HepG2 (cell line): ENCODE measurements around the gene VWA7. TPM values are rescaled to one million over a fixed set of nuclear protein-coding genes. Genes with fewer than 3 reads are reported as not detected.
A peak's percentile ranks its signal among the peaks of the same experiment; 100 is the strongest.

Source experiments
- BRCA1 ChIP-seq: sonication (generic); formaldehyde crosslinking; IDR thresholded peaks from 2 replicates; pipeline ENCODE4 v1.4.0; 2020; ENCODE audit warnings: missing genetic modification reagents
- CBX1 ChIP-seq: IDR thresholded peaks from one replicate; pipeline ENCODE4 v1.6.1; 2016; ENCODE audit warnings: antibody characterized with exemption, low read depth
- CENPT ChIP-seq: sonication (generic); formaldehyde crosslinking; IDR thresholded peaks from 2 replicates; pipeline ENCODE4 v1.8.0; 2022; ENCODE audit warnings: low read depth, mild to moderate bottlenecking, moderate library complexity, missing genetic modification reagents
- CSRNP1 ChIP-seq: sonication (generic); formaldehyde crosslinking; IDR thresholded peaks from 2 replicates; pipeline ENCODE4 v1.8.1; 2023; ENCODE audit warnings: mild to moderate bottlenecking, missing genetic modification reagents
- DNMT3B ChIP-seq: conservative IDR thresholded peaks from 2 replicates; pipeline ENCODE4 v1.6.1; 2016; ENCODE audit warnings: missing biosample characterization, control low read depth
- DRAP1 ChIP-seq: IDR thresholded peaks from 2 replicates; pipeline ENCODE4 v1.6.1; 2016; ENCODE audit warnings: missing genetic modification reagents, missing compliant biosample characterization
- GATAD1 ChIP-seq: IDR thresholded peaks from 2 replicates; pipeline ENCODE4 v1.6.1; 2016; ENCODE audit warnings: missing genetic modification reagents, missing compliant biosample characterization
- HNF1B ChIP-seq: sonication (generic); formaldehyde crosslinking; IDR thresholded peaks from 2 replicates; pipeline ENCODE4 v1.5.1; 2020; ENCODE audit warnings: mild to moderate bottlenecking, moderate library complexity, missing genetic modification reagents
- HNF4G ChIP-seq, 2 experiments: sonication (generic) in 1 of 2; formaldehyde crosslinking in 1 of 2; IDR thresholded peaks; 2 replicates each; pipeline versions ENCODE4 v1.4.0 to v1.6.1; 2011 to 2020; ENCODE audit warnings: borderline replicate concordance in 2 of 2, low read depth in 2 of 2, mild to moderate bottlenecking in 2 of 2, low read length in 1 of 2, missing genetic modification reagents in 1 of 2, moderate library complexity in 1 of 2
- MAZ ChIP-seq, 2 experiments: sonication (generic) in 1 of 2; formaldehyde crosslinking in 1 of 2; IDR thresholded peaks; 2 replicates each; pipeline versions ENCODE4 v1.5.0 to v1.6.1; 2012 to 2020; ENCODE audit warnings: low read depth in 2 of 2, mild to moderate bottlenecking in 2 of 2, borderline replicate concordance in 1 of 2, improper control_type of control experiment in 1 of 2, low read length in 1 of 2, missing genetic modification reagents in 1 of 2, moderate library complexity in 1 of 2
- MEIS1 ChIP-seq: sonication (generic); formaldehyde crosslinking; IDR thresholded peaks from 2 replicates; pipeline ENCODE4 v1.9.0; 2021; ENCODE audit warnings: mild to moderate bottlenecking, missing genetic modification reagents, moderate library complexity, borderline replicate concordance
- NCOR1 ChIP-seq: fragments of 200-600 bp; sonication (generic); IDR thresholded peaks from 2 replicates; pipeline ENCODE4 v1.7.0; 2017; ENCODE audit warnings: antibody characterized with exemption, low read length, borderline replicate concordance
- PHF21A ChIP-seq: sonication (generic); formaldehyde crosslinking; IDR thresholded peaks from 2 replicates; pipeline ENCODE4 v1.5.0; 2020; ENCODE audit warnings: mild to moderate bottlenecking, missing genetic modification reagents
- PHF8 ChIP-seq: sonication (generic); formaldehyde crosslinking; IDR thresholded peaks from 2 replicates; pipeline ENCODE4 v1.5.0; 2020; ENCODE audit warnings: missing genetic modification reagents
- SIX1 ChIP-seq: sonication (generic); formaldehyde crosslinking; IDR thresholded peaks from 2 replicates; pipeline ENCODE4 v1.4.0; 2020; ENCODE audit warnings: missing genetic modification reagents, borderline replicate concordance
- SMARCE1 ChIP-seq: fragments of 450-650 bp; IDR thresholded peaks from 2 replicates; pipeline ENCODE4 v1.6.1; 2017; ENCODE audit warnings: borderline replicate concordance
- SP4 ChIP-seq: sonication (generic); formaldehyde crosslinking; IDR thresholded peaks from 2 replicates; pipeline ENCODE4 v1.8.1; 2023; ENCODE audit warnings: mild to moderate bottlenecking, missing genetic modification reagents
- TBP ChIP-seq: sonication (generic); formaldehyde crosslinking; IDR thresholded peaks from 2 replicates; pipeline ENCODE4 v1.5.0; 2020; ENCODE audit warnings: missing genetic modification reagents
- ZKSCAN8 ChIP-seq: IDR thresholded peaks from 2 replicates; pipeline ENCODE4 v1.6.1; 2016; ENCODE audit warnings: borderline replicate concordance, missing genetic modification reagents, missing compliant biosample characterization
- ZMAT3 ChIP-seq: sonication (generic); formaldehyde crosslinking; conservative IDR thresholded peaks from 2 replicates; pipeline ENCODE4 v1.7.0; 2021; ENCODE audit warnings: missing genetic modification reagents
- ZNF367 ChIP-seq: sonication (generic); formaldehyde crosslinking; IDR thresholded peaks from 2 replicates; pipeline ENCODE4 v1.4.0; 2020; ENCODE audit warnings: missing genetic modification reagents, borderline replicate concordance
- ZNF570 ChIP-seq: sonication (generic); formaldehyde crosslinking; IDR thresholded peaks from 2 replicates; pipeline ENCODE4 v1.4.0; 2020; ENCODE audit warnings: mild to moderate bottlenecking, missing genetic modification reagents, borderline replicate concordance
- ZSCAN12 ChIP-seq: sonication (generic); formaldehyde crosslinking; IDR thresholded peaks from 2 replicates; pipeline ENCODE4 v1.9.0; 2021; ENCODE audit warnings: mild to moderate bottlenecking, missing genetic modification reagents
- ZSCAN9 ChIP-seq: IDR thresholded peaks from 2 replicates; pipeline ENCODE4 v1.6.1; 2016; ENCODE audit warnings: borderline replicate concordance
- polyA plus RNA-seq, 8 experiments: library from polyadenylated mRNA; depleted of rRNA in 3 of 8; stranded (reverse) in 7 of 8; unstranded in 1 of 8; fragments of >200 nt; fragmentation: Illumina TruSeq in 4 of 8; extraction: Trizol in 4 of 8; gene quantifications; 2 replicates each; pipeline versions ENCODE4 v1.2.1 to v1.2.3, GENCODE V29; 2011 to 2016; ENCODE audit warnings: low read depth in 4 of 8, missing spikeins in 1 of 8, mixed read lengths in 1 of 8; ENCODE audit not compliant: insufficient read depth in 1 of 8
- total RNA-seq, 5 experiments: library from RNA; depleted of rRNA; stranded (reverse); fragments of >200 nt; fragmentation: Illumina TruSeq; extraction: Trizol; gene quantifications; 2 replicates each; pipeline ENCODE4 v1.2.3, GENCODE V29; 2016; ENCODE audit warnings: low read depth in 1 of 5
- TF ChIP-seq, protein P1 (sequence below): sonication (generic); formaldehyde crosslinking; IDR thresholded peaks from 2 replicates; pipeline ENCODE4 v1.5.1; 2020; ENCODE audit warnings: mild to moderate bottlenecking, missing genetic modification reagents, moderate library complexity

VWA7 gene
- total and polyA plus RNA-seq, 2 of the 13 experiments (the other 11 are each of a cell fraction or from before 2014, with no cell fraction given): 0.86 to 3.3 TPM

- TF ChIP-seq MAZ (IDR thresholded peaks at IDR 0.05; ENCODE audit: borderline replicate concordance, low read depth, low read length) (peak; percentile 97), MAZ (CRISPR knock-in tag; IDR thresholded peaks at IDR 0.05; ENCODE audit: low read depth) (peak; percentile 85), ZSCAN9 (peak; percentile 92), SIX1 (0 out of 2 replicates have a peak, but pooled peaks have one; percentile 24), ZNF367 (CRISPR knock-in tag) (no peak), HNF1B (CRISPR knock-in tag) (peak; percentile 55), NCOR1 (peak; percentile 25; the same call in 1 of the 2 replicates), CBX1 (peak; percentile 46), SP4 (CRISPR knock-in tag) (peak; percentile 81), SMARCE1 (no peak), DNMT3B (CRISPR knock-in tag) (no peak), CSRNP1 (CRISPR knock-in tag) (peak; percentile 79; the same call in 1 of the 2 replicates), BRCA1 (CRISPR knock-in tag) (no peak; the same call in 1 of the 2 replicates), DRAP1 (CRISPR knock-in tag) (peak; percentile 96), ZNF570 (CRISPR knock-in tag) (0 out of 2 replicates have a peak, but pooled peaks have one; percentile 3), HNF4G (IDR thresholded peaks at IDR 0.05; ENCODE audit: borderline replicate concordance, low read depth, low read length) (peak; percentile 36; the same call in 1 of the 2 replicates), HNF4G (CRISPR knock-in tag; IDR thresholded peaks at IDR 0.05; ENCODE audit: borderline replicate concordance, low read depth) (peak; percentile 65; the same call in 1 of the 2 replicates), TBP (CRISPR knock-in tag) (no peak), ZKSCAN8 (CRISPR knock-in tag) (no peak), MEIS1 (CRISPR knock-in tag) (no peak), PHF21A (peak; percentile 62), CENPT (CRISPR knock-in tag) (no peak), GATAD1 (CRISPR knock-in tag) (0 out of 2 replicates have a peak, but pooled peaks have one; percentile 20), PHF8 (peak; percentile 73), ZMAT3 (CRISPR knock-in tag) (peak; percentile 60; the same call in 1 of the 2 replicates), ZSCAN12 (CRISPR knock-in tag) (no peak)
- TF ChIP-seq, protein P1, sequence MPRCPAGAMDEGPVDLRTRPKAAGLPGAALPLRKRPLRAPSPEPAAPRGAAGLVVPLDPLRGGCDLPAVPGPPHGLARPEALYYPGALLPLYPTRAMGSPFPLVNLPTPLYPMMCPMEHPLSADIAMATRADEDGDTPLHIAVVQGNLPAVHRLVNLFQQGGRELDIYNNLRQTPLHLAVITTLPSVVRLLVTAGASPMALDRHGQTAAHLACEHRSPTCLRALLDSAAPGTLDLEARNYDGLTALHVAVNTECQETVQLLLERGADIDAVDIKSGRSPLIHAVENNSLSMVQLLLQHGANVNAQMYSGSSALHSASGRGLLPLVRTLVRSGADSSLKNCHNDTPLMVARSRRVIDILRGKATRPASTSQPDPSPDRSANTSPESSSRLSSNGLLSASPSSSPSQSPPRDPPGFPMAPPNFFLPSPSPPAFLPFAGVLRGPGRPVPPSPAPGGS (CRISPR knock-in tag): peak; percentile 76; the same call in 1 of the 2 replicates
Measured at GRCh38 chr6:31736021-31736767, 40.9 kb downstream of the VWA7 start, which contains the start of gene CLIC1 (continued).
